GM13977 (cell line): ENCODE data around the gene MAP1LC3B.

ENCODE experiments used
- DNase-seq: peaks from one replicate; pipeline ENCODE4 v3.0.0; 2012; ENCODE audit warnings: low spot score
- in situ Hi-C: fragments of 300-500 bp; cut with MboI; formaldehyde crosslinking; loops from one replicate; pipeline ENCODE4 v1.12.0; 2022; ENCODE audit warnings: low sequenced_read_pairs, low pct_unique_long_range_greater_than_20kb, mixed read lengths, inconsistent platforms; ENCODE audit not compliant: unreplicated experiment
- TF ChIP-seq, protein P1 (sequence below): IDR thresholded peaks from 2 replicates; pipeline ENCODE4 v1.5.1; 2012; ENCODE audit warnings: mild to moderate bottlenecking, control low read depth; ENCODE audit not compliant: insufficient read depth; ENCODE audit errors: extremely low read depth, missing control alignments

Gene MAP1LC3B

DNA sequence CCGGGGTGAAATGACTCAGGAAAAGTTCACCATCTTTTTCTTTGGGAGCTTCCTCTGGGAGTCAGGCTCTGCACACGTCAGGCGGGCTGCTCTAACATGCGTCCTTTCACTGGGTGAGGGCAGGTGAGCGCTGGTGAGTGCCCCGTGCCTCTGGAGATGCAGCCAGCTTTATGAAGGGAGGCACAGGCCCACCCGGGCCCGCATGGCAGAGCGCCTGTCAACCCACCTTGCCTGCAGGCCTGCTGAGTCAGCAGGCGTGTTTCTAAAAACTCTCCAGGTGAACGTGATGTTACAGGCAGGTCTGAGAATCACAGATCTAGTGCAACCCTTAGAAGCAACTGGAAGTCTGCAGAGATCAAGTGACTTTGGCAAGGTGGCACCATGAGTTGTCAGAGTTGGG is 18.4 kb downstream of the MAP1LC3B start:
- no peak for DNase-seq
- in situ Hi-C loops: no loop called here
- TF ChIP-seq, protein P1, sequence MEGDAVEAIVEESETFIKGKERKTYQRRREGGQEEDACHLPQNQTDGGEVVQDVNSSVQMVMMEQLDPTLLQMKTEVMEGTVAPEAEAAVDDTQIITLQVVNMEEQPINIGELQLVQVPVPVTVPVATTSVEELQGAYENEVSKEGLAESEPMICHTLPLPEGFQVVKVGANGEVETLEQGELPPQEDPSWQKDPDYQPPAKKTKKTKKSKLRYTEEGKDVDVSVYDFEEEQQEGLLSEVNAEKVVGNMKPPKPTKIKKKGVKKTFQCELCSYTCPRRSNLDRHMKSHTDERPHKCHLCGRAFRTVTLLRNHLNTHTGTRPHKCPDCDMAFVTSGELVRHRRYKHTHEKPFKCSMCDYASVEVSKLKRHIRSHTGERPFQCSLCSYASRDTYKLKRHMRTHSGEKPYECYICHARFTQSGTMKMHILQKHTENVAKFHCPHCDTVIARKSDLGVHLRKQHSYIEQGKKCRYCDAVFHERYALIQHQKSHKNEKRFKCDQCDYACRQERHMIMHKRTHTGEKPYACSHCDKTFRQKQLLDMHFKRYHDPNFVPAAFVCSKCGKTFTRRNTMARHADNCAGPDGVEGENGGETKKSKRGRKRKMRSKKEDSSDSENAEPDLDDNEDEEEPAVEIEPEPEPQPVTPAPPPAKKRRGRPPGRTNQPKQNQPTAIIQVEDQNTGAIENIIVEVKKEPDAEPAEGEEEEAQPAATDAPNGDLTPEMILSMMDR: no peak

DNA sequence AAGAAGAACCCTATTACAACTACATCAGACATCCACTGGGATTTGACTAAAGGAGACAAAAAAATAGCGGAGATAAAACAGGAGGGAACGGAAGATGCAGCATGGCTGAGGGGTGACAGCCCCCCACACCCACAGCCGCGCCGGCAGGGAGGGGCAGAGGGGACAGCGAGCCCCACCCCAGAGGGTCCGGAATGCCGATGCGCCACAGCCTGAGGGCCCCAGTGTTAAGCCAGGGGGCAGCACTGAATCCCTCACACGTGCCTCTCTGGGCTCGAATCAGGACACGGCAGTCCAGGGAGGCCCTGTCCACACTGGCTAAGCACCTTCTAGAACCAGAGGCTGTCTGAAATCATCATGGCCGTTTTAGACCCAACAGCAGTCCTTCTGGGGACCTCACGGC is 18.8 kb downstream of the MAP1LC3B start:
- in situ Hi-C loops: no loop called here
- TF ChIP-seq, protein P1: no peak
- no peak for DNase-seq

DNA sequence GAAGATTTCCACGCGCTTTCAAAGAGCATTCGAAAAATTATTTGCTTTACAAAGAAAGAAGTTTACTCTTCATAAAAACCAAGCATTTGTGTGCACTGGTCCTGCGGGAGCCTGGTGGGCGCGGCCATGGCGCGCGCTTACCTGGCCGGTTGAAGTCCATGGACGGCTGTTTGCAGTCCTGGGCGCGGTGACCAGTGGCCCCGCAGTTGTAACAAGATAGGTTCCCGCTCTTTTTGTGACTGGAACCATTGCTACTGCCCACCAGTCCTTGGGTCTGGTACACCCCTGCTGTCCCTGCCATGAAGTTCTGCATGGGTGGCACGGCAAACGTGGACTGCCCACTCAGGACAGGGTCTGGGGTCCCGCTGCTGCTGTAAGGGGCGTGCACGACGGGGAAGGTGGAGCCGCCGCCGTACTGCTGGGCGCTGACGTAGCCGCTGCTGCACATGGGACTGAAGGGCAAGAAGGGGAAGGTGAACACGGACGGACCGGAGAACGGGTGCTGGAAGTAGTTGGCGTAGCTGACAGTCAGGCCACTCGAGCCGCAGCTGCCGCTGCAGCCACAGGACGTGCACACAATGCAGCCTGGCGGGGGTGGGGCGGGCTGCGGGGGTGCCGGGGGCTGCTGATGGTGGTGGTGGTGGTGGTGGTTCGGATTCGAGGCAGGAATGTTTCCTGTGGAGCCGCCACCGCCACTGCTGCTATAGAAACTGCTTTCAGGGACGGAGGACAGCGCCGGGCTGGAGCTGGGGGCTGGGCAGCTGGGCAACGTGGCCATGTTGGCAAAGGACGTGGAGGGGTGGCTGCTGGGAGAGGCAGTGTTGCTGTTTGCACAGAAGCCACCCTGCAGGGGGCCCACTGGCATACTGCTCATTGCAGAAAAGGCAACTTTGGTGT is 19.5 kb downstream of the MAP1LC3B start:
- in situ Hi-C loops: no loop called here
- DNase-seq: no peak
- TF ChIP-seq, protein P1: no peak

DNA sequence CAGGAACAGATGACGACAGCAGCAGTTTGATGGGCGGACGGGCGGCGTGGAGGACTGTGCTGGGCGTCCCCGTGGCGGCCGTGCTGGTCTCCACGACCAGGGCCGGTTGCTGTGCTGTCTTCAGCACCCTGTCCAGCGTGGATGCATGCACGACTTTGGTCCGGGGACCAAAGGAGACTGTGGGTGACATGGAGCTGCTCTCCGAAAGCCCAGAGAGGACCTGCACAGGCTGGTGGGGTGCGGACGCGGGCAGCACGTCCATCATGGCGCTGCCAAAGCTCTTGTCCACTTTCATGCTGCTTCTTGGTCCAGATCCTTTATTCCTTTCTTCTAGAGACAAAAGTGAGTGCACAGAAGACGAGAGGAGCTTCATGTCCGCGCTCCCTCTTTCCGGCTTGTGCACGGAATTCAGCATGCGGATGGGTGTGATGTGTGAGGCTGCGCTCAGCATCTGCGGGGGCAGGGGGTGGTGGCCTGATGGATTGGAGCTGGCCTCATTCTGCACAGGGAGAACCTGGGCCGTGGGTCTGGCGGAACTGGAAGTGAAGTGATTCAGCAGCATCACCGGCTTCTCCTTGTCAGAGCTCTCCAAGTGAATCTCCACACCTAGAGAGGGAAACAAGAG is 20.3 kb downstream of the MAP1LC3B start:
- in situ Hi-C loops: no loop called here
- TF ChIP-seq, protein P1: no peak
- DNase-seq: no peak

DNA sequence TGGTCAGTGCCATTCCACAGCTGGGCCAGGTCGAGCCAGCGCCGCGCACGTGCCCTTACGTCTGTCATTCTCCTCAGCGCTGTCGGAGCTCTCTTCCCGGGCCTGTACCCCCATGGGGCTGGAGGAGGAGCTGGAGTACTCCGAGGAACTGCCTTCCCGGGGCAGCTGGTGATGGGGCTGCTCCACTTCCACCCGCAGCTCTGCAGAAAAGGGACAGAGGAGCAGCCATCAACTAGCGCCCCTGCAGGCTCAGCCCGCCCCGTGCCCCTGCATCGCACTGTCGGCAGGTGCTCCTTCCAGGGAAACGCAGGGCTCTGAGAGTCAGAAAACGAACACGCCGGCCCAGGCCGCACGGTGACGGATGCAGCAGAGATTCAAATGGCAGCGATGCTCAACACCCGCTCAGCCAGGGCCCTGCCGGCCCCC is 20.9 kb downstream of the MAP1LC3B start:
- TF ChIP-seq, protein P1: no peak
- in situ Hi-C loops: no loop called here
- no peak for DNase-seq

DNA sequence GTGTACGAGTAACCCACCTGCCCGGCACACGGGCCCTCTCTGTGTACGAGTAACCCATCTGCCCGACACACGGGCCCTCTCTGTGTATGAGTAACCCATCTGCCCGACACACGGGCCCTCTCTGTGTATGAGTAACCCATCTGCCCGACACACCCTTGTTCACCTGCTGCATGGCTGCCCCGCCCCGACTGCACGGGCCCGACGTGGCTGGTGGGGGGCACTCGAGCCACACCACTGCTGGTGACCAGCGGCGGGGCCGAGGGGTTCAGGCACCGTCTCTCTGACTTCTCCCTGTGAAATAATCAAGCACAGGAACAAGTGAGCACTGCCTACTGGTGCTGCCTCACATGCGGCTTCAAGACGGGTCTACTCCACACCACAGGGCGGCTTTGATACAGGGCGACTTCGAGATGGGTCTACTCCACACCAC is 22.1 kb downstream of the MAP1LC3B start:
- in situ Hi-C loops: no loop called here
- TF ChIP-seq, protein P1: no peak
- no peak for DNase-seq
